ENCODE data around the gene DYNLT4.

The DYNLT4 gene

GRCh38 chr1:44784094-44785028 lies 22.8 kb downstream of the DYNLT4 start:
- no peak for DNase-seq (ENCODE audit: low read depth)
- no peak overlapping the region for H3K4me3 ChIP-seq (ENCODE audit: low read length)
- H3K9ac ChIP-seq (ENCODE audit: low read length): peak overlapping the region; percentile 21

GRCh38 chr1:44783697-44784093 lies 23.5 kb downstream of the DYNLT4 start:
- H3K9me3 ChIP-seq (ENCODE audit: control insufficient read depth, low read length): no peaks in the 10 kb centered on the region
- H3K27me3 ChIP-seq (replicated peaks; ENCODE audit: control insufficient read depth, insufficient read depth, low read length): no peaks in the 10 kb centered on the region
- no peak for DNase-seq (ENCODE audit: low read depth)
- H3K36me3 ChIP-seq (ENCODE audit: control insufficient read depth, insufficient read depth, low read length, severe bottlenecking): peaks cover 27% of the 10 kb centered on the region
- peaks cover 12% of the 10 kb centered on the region for H3K4me1 ChIP-seq (ENCODE audit: control insufficient read depth, insufficient read depth, low read length)
- no peak overlapping the region for H3K4me3 ChIP-seq (ENCODE audit: low read length)
- peak overlapping the region; percentile 21 for H3K9ac ChIP-seq (ENCODE audit: low read length)

More at GRCh38 chr1:44784094-44785028, 22.8 kb downstream of the DYNLT4 start:
- no peaks in the 10 kb centered on the region for H3K9me3 ChIP-seq (ENCODE audit: control insufficient read depth, low read length)
- H3K36me3 ChIP-seq (ENCODE audit: control insufficient read depth, insufficient read depth, low read length, severe bottlenecking): peaks cover 21% of the 10 kb centered on the region
- H3K4me1 ChIP-seq (ENCODE audit: control insufficient read depth, insufficient read depth, low read length): peaks cover 12% of the 10 kb centered on the region
- no peaks in the 10 kb centered on the region for H3K27me3 ChIP-seq (replicated peaks; ENCODE audit: control insufficient read depth, insufficient read depth, low read length)

- Histone ChIP-seq H3K4me3 (ENCODE audit: low read length) (no peak overlapping the region), H3K4me1 (ENCODE audit: control insufficient read depth, insufficient read depth, low read length) (peaks cover 27% of the 10 kb centered on the region), H3K9ac (ENCODE audit: low read length) (no peak overlapping the region), H3K9me3 (ENCODE audit: control insufficient read depth, low read length) (no peaks in the 10 kb centered on the region), H3K27me3 (replicated peaks; ENCODE audit: control insufficient read depth, insufficient read depth, low read length) (no peaks in the 10 kb centered on the region), H3K36me3 (ENCODE audit: control insufficient read depth, insufficient read depth, low read length, severe bottlenecking) (peaks cover 51% of the 10 kb centered on the region)
- DNase-seq (ENCODE audit: low read depth): no peak
These were observed 26.5 kb downstream of the DYNLT4 start for GRCh38 chr1:44780583-44781121.

- Histone ChIP-seq H3K36me3 (ENCODE audit: control insufficient read depth, insufficient read depth, low read length, severe bottlenecking) (peaks cover 51% of the 10 kb centered on the region), H3K9ac (ENCODE audit: low read length) (peak overlapping the region; percentile 97), H3K4me3 (ENCODE audit: low read length) (no peak overlapping the region), H3K4me1 (ENCODE audit: control insufficient read depth, insufficient read depth, low read length) (peaks cover 33% of the 10 kb centered on the region), H3K27me3 (replicated peaks; ENCODE audit: control insufficient read depth, insufficient read depth, low read length) (no peaks in the 10 kb centered on the region), H3K9me3 (ENCODE audit: control insufficient read depth, low read length) (no peaks in the 10 kb centered on the region)
- no peak for DNase-seq (ENCODE audit: low read depth)
These were observed 28.2 kb downstream of the DYNLT4 start for GRCh38 chr1:44778705-44779576.

GRCh38 chr1:44777969-44778635 lies 29.0 kb downstream of the DYNLT4 start:
- DNase-seq (ENCODE audit: low read depth): no peak
- peak overlapping the region; percentile 97 for H3K9ac ChIP-seq (ENCODE audit: low read length)
- peaks cover 51% of the 10 kb centered on the region for H3K36me3 ChIP-seq (ENCODE audit: control insufficient read depth, insufficient read depth, low read length, severe bottlenecking)
- H3K9me3 ChIP-seq (ENCODE audit: control insufficient read depth, low read length): no peaks in the 10 kb centered on the region
- H3K27me3 ChIP-seq (replicated peaks; ENCODE audit: control insufficient read depth, insufficient read depth, low read length): no peaks in the 10 kb centered on the region
- peak overlapping the region; percentile 89 for H3K4me3 ChIP-seq (ENCODE audit: low read length)
- peaks cover 29% of the 10 kb centered on the region for H3K4me1 ChIP-seq (ENCODE audit: control insufficient read depth, insufficient read depth, low read length)

- H3K4me3 ChIP-seq (ENCODE audit: low read length): peak overlapping the region; percentile 89
- peaks cover 29% of the 10 kb centered on the region for H3K4me1 ChIP-seq (ENCODE audit: control insufficient read depth, insufficient read depth, low read length)
- H3K36me3 ChIP-seq (ENCODE audit: control insufficient read depth, insufficient read depth, low read length, severe bottlenecking): peaks cover 51% of the 10 kb centered on the region
- no peak for DNase-seq (ENCODE audit: low read depth)
- H3K9ac ChIP-seq (ENCODE audit: low read length): peak overlapping the region; percentile 97
- no peaks in the 10 kb centered on the region for H3K9me3 ChIP-seq (ENCODE audit: control insufficient read depth, low read length)
- no peaks in the 10 kb centered on the region for H3K27me3 ChIP-seq (replicated peaks; ENCODE audit: control insufficient read depth, insufficient read depth, low read length)
These were observed 29.6 kb downstream of the DYNLT4 start for GRCh38 chr1:44777547-44777946.

- Histone ChIP-seq H3K36me3 (ENCODE audit: control insufficient read depth, insufficient read depth, low read length, severe bottlenecking) (peaks cover 51% of the 10 kb centered on the region), H3K27me3 (replicated peaks; ENCODE audit: control insufficient read depth, insufficient read depth, low read length) (no peaks in the 10 kb centered on the region), H3K4me1 (ENCODE audit: control insufficient read depth, insufficient read depth, low read length) (peaks cover 29% of the 10 kb centered on the region), H3K9me3 (ENCODE audit: control insufficient read depth, low read length) (no peaks in the 10 kb centered on the region), H3K4me3 (ENCODE audit: low read length) (peak overlapping the region; percentile 89), H3K9ac (ENCODE audit: low read length) (peak overlapping the region; percentile 97)
- no peak for DNase-seq (ENCODE audit: low read depth)
These were observed 30.5 kb downstream of the DYNLT4 start for GRCh38 chr1:44776730-44777068.

GRCh38 chr1:44775930-44776729 lies 31.0 kb downstream of the DYNLT4 start:
- DNase-seq (ENCODE audit: low read depth): peak; percentile 40
- H3K4me1 ChIP-seq (ENCODE audit: control insufficient read depth, insufficient read depth, low read length): peaks cover 29% of the 10 kb centered on the region
- H3K9ac ChIP-seq (ENCODE audit: low read length): peak overlapping the region; percentile 97
- peak overlapping the region; percentile 89 for H3K4me3 ChIP-seq (ENCODE audit: low read length)
- peaks cover 47% of the 10 kb centered on the region for H3K36me3 ChIP-seq (ENCODE audit: control insufficient read depth, insufficient read depth, low read length, severe bottlenecking)
- H3K27me3 ChIP-seq (replicated peaks; ENCODE audit: control insufficient read depth, insufficient read depth, low read length): no peaks in the 10 kb centered on the region
- no peaks in the 10 kb centered on the region for H3K9me3 ChIP-seq (ENCODE audit: control insufficient read depth, low read length)

- peaks cover 39% of the 10 kb centered on the region for H3K36me3 ChIP-seq (ENCODE audit: control insufficient read depth, insufficient read depth, low read length, severe bottlenecking)
- no peaks in the 10 kb centered on the region for H3K27me3 ChIP-seq (replicated peaks; ENCODE audit: control insufficient read depth, insufficient read depth, low read length)
- peak; percentile 98 for DNase-seq (ENCODE audit: low read depth)
- H3K4me1 ChIP-seq (ENCODE audit: control insufficient read depth, insufficient read depth, low read length): peaks cover 29% of the 10 kb centered on the region
- no peaks in the 10 kb centered on the region for H3K9me3 ChIP-seq (ENCODE audit: control insufficient read depth, low read length)
- peak within 1 kb of the TSS; percentile 89 for H3K4me3 ChIP-seq (ENCODE audit: low read length)
- H3K9ac ChIP-seq (ENCODE audit: low read length): peak within 1 kb of the TSS; percentile 97
These were observed 31.8 kb downstream of the DYNLT4 start, which contains the start of gene RPS8 for GRCh38 chr1:44775078-44775929. Gene RPS8, plus strand, starts transcription at chr1:44775540. Its CDS starts 57 bp downstream, at chr1:44775597.
